IPS-15b (cell line): ENCODE results near the gene CCL19.

ENCODE experiments used
- H3K27me3 ChIP-seq: one replicate; pipeline ENCODE4 v1.6.1; 2013; ENCODE audit warnings: low read length; ENCODE audit not compliant: control insufficient read depth, insufficient read depth
- H3K36me3 ChIP-seq: one replicate; pipeline ENCODE4 v1.6.1; 2013; ENCODE audit warnings: low read length; ENCODE audit not compliant: control insufficient read depth, insufficient read depth
- H3K4me1 ChIP-seq: one replicate; pipeline ENCODE4 v1.6.1; 2013; ENCODE audit warnings: mild to moderate bottlenecking, low read length; ENCODE audit not compliant: control insufficient read depth, insufficient read depth
- H3K4me3 ChIP-seq: one replicate; pipeline ENCODE4 v1.5.1; 2013; ENCODE audit warnings: low read depth, low read length
- H3K9ac ChIP-seq: one replicate; pipeline ENCODE4 v1.6.1; 2013; ENCODE audit warnings: low read depth, mild to moderate bottlenecking, low read length
- H3K9me3 ChIP-seq: one replicate; pipeline ENCODE4 v1.6.1; 2013; ENCODE audit warnings: mild to moderate bottlenecking, low read length; ENCODE audit not compliant: control insufficient read depth, insufficient read depth

The CCL19 gene

GRCh38 chr9:34644766-34645314 lies 46.2 kb downstream of the CCL19 start:
- Histone ChIP-seq H3K4me3 (peak overlapping the region; percentile 0), H3K27me3 (no peaks in the 10 kb centered on the region), H3K9ac (peak overlapping the region; percentile 57), H3K4me1 (peaks cover 21% of the 10 kb centered on the region), H3K36me3 (peaks cover 10% of the 10 kb centered on the region), H3K9me3 (no peaks in the 10 kb centered on the region)

GRCh38 chr9:34642679-34643078 lies 48.4 kb downstream of the CCL19 start:
- H3K9ac ChIP-seq, result no peak overlapping the region
- no peaks in the 10 kb centered on the region for H3K27me3 ChIP-seq
- peaks cover 22% of the 10 kb centered on the region for H3K4me1 ChIP-seq
- no peaks in the 10 kb centered on the region for H3K9me3 ChIP-seq
- no peak overlapping the region for H3K4me3 ChIP-seq
- no peaks in the 10 kb centered on the region for H3K36me3 ChIP-seq
